HEK293T (cell line): ENCODE data around the gene CST4.

Experiments used
- CTBP1 ChIP-seq: fragments of 450-650 bp; IDR thresholded peaks from 2 replicates; pipeline ENCODE4 v1.6.1; 2016; ENCODE audit warnings: borderline replicate concordance
- ELF4 ChIP-seq: fragments of 450-650 bp; IDR thresholded peaks from 2 replicates; pipeline ENCODE4 v1.6.1; 2017; ENCODE audit warnings: antibody characterized with exemption
- FOXA1 ChIP-seq: fragments of 450-650 bp; IDR thresholded peaks from 2 replicates; pipeline ENCODE4 v1.6.1; 2016; ENCODE audit warnings: mild to moderate bottlenecking
- FOXK2 ChIP-seq: fragments of 450-650 bp; IDR thresholded peaks from 2 replicates; pipeline ENCODE4 v1.6.1; 2016; ENCODE audit warnings: mild to moderate bottlenecking
- FOXM1 ChIP-seq: fragments of 450-650 bp; IDR thresholded peaks from 2 replicates; pipeline ENCODE4 v1.6.1; 2017; ENCODE audit warnings: mild to moderate bottlenecking, borderline replicate concordance
- HDGF ChIP-seq: fragments of 450-650 bp; IDR thresholded peaks from 2 replicates; pipeline ENCODE4 v1.6.1; 2017; ENCODE audit warnings: antibody characterized with exemption, borderline replicate concordance
- LEF1 ChIP-seq: fragments of 450-650 bp; IDR thresholded peaks from 2 replicates; pipeline ENCODE4 v1.6.1; 2017; ENCODE audit warnings: mild to moderate bottlenecking, borderline replicate concordance
- NFRKB ChIP-seq: fragments of 450-650 bp; IDR thresholded peaks from 2 replicates; pipeline ENCODE4 v1.6.1; 2016; ENCODE audit warnings: mild to moderate bottlenecking, moderate library complexity
- SP1 ChIP-seq: fragments of 450-650 bp; IDR thresholded peaks from 2 replicates; pipeline ENCODE4 v1.6.1; 2017
- SUZ12 ChIP-seq: fragments of 450-650 bp; IDR thresholded peaks from 2 replicates; pipeline ENCODE4 v1.6.1; 2016; ENCODE audit warnings: mild to moderate bottlenecking
- TARDBP ChIP-seq: fragments of 450-650 bp; IDR thresholded peaks from 2 replicates; pipeline ENCODE4 v1.6.1; 2016
- ZNF384 ChIP-seq: fragments of 450-650 bp; IDR thresholded peaks from 2 replicates; pipeline ENCODE4 v1.6.1; 2016
- TF ChIP-seq, protein P1 (sequence below): fragments of 450-650 bp; IDR thresholded peaks from 2 replicates; pipeline ENCODE4 v1.6.1; 2016

DNA sequence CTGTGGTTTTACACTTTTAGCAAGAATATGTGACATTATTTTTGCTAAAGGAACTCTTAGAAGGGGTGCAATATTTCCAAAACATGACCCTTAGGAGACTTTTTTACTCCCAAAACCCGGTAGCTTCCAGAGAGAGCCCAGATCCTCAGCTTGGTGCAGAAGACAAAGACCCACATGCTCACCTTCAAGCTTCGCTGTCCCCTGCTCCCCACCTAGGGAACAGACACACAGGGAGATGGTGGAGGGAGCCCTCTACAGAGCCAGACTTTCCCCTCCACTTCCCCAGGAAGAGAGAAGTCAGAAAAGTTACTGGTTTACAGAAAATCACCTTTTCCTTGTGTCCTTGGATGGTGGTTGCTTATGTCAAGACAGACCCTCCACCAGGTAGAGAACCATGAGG, 5.0 kb downstream of the CST4 start:
- TF ChIP-seq FOXA1 (no peak), SP1 (no peak), FOXK2 (no peak), FOXM1 (no peak), ELF4 (no peak), NFRKB (no peak), HDGF (no peak), LEF1 (no peak), ZNF384 (no peak), SUZ12 (no peak), TARDBP (no peak), CTBP1 (no peak)
- TF ChIP-seq, protein P1, sequence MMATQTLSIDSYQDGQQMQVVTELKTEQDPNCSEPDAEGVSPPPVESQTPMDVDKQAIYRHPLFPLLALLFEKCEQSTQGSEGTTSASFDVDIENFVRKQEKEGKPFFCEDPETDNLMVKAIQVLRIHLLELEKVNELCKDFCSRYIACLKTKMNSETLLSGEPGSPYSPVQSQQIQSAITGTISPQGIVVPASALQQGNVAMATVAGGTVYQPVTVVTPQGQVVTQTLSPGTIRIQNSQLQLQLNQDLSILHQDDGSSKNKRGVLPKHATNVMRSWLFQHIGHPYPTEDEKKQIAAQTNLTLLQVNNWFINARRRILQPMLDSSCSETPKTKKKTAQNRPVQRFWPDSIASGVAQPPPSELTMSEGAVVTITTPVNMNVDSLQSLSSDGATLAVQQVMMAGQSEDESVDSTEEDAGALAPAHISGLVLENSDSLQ: no peak
